HG03064 (cell line): Measurements from ENCODE around the gene ANK2.

ENCODE experiments used
- ATAC-seq: cut with Tn5 transposase; IDR thresholded peaks from one replicate; pipeline ENCODE4 v1.9.1; 2021; ENCODE audit warnings: low read depth; ENCODE audit not compliant: unreplicated experiment

The ANK2 gene

GRCh38 chr4:113375964-113376666, 326.7 kb downstream of the ANK2 start:
- ATAC-seq, result no peak

- no peak for ATAC-seq
Observed at GRCh38 chr4:113378836-113379235, 329.4 kb downstream of the ANK2 start.

- ATAC-seq, result no peak
Observed at GRCh38 chr4:113382704-113383103, 333.3 kb downstream of the ANK2 start.

GRCh38 chr4:113383111-113383785, 333.8 kb downstream of the ANK2 start:
- ATAC-seq, result no peak

GRCh38 chr4:113384600-113384999, 335.1 kb downstream of the ANK2 start:
- ATAC-seq, result no peak

GRCh38 chr4:113385281-113385899, 335.9 kb downstream of the ANK2 start:
- no peak for ATAC-seq

GRCh38 chr4:113389160-113389559, 339.7 kb downstream of the ANK2 start:
- ATAC-seq, result no peak

GRCh38 chr4:113390850-113391249, 341.4 kb downstream of the ANK2 start:
- ATAC-seq, result no peak

- ATAC-seq, result no peak
Observed at GRCh38 chr4:113394108-113394729, 344.8 kb downstream of the ANK2 start.

- ATAC-seq, result peak; percentile 92
Observed at GRCh38 chr4:113394730-113395530, 345.5 kb downstream of the ANK2 start.

- no peak for ATAC-seq
Observed at GRCh38 chr4:113397114-113397701, 347.8 kb downstream of the ANK2 start.

GRCh38 chr4:113398441-113399143, 349.1 kb downstream of the ANK2 start:
- ATAC-seq, result no peak

GRCh38 chr4:113404167-113404571, 354.7 kb downstream of the ANK2 start:
- ATAC-seq, result no peak

GRCh38 chr4:113404841-113405240, 355.4 kb downstream of the ANK2 start:
- no peak for ATAC-seq

- no peak for ATAC-seq
Observed at GRCh38 chr4:113405874-113406722, 356.6 kb downstream of the ANK2 start.

GRCh38 chr4:113406723-113407016, 357.2 kb downstream of the ANK2 start:
- no peak for ATAC-seq

GRCh38 chr4:113407409-113407808, 358.0 kb downstream of the ANK2 start:
- no peak for ATAC-seq

- ATAC-seq, result no peak
Observed at GRCh38 chr4:113409181-113409580, 359.7 kb downstream of the ANK2 start.

GRCh38 chr4:113410686-113411085, 361.2 kb downstream of the ANK2 start:
- ATAC-seq, result no peak
